GM12892 (cell line): Measurements from ENCODE around the gene WDR90.

Experiments used
- POLR2A ChIP-seq: IDR thresholded peaks from 2 replicates; pipeline ENCODE4 v1.6.1; 2011; ENCODE audit warnings: low read depth, low read length, control low read depth
- TAF1 ChIP-seq: IDR thresholded peaks from 2 replicates; pipeline ENCODE4 v1.6.1; 2011; ENCODE audit warnings: low read depth, mild to moderate bottlenecking, control low read depth, low read length, borderline replicate concordance

- TF ChIP-seq TAF1, result no peak
- no peak for TF ChIP-seq POLR2A
Measured at GRCh38 chr16:627454-628239, 21.5 kb upstream of the WDR90 start.
